ENCODE data around the gene DOCK6.

Gene DOCK6

DNA sequence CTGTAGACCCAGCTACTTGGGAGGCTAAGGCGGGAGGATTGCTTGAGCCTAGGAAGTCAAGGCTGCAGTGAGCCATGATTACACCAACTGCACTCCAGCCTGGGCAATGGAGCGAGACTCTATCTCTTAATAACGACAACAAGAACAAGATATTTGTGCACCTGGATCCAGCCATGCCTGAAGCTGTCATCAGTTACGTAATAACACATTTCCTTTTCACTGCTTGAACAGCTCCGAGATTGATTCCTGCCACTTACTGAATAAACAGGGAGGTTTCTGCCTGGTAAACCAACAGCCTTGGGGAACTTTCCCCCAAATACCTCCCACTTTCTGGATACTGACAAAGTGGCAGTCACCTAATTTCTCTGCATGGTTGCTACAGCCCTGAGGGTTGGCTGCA is 70.4 kb downstream of the DOCK6 start:
- ChIA-PET CTCF (interaction anchor here (0.6 to 1.2 kb wide), 3 partner anchors 21 to 156 kb away, joined by 4 read pairs; no protein-coding TSS in a partner anchor), POLR2A (interaction anchor here (1.1 kb wide), 1 partner anchor 53 kb away, joined by 4 read pairs; no protein-coding TSS in a partner anchor)
- H3K4me1 ChIP-seq (ENCODE audit: control insufficient read depth, insufficient read depth, low read length), result peaks cover 5% of the 10 kb centered on the region
- H3K27ac ChIP-seq (ENCODE audit: extremely low read depth, low read depth, low read length), result no peak overlapping the region
- H3K36me3 ChIP-seq (ENCODE audit: control insufficient read depth in 2 of 2, insufficient read depth in 1 of 2, low read length in 2 of 2), result peaks cover 3 to 50% of the 10 kb centered on the region in 2 experiments; a peak in 2 of 3 replicates
- H3K4me3 ChIP-seq (ENCODE audit: low read depth, low read length), result no peak overlapping the region
- H3K9me3 ChIP-seq (ENCODE audit: control insufficient read depth, insufficient read depth, low read depth, low read length), result no peaks in the 10 kb centered on the region
- TF ChIP-seq ZNF843 (tag by site-specific recombination; IDR thresholded peaks at IDR 0.05), result no peak
- TF ChIP-seq ZNF791 (tag by site-specific recombination; IDR thresholded peaks at IDR 0.05), result no peak
- TF ChIP-seq, protein P1, sequence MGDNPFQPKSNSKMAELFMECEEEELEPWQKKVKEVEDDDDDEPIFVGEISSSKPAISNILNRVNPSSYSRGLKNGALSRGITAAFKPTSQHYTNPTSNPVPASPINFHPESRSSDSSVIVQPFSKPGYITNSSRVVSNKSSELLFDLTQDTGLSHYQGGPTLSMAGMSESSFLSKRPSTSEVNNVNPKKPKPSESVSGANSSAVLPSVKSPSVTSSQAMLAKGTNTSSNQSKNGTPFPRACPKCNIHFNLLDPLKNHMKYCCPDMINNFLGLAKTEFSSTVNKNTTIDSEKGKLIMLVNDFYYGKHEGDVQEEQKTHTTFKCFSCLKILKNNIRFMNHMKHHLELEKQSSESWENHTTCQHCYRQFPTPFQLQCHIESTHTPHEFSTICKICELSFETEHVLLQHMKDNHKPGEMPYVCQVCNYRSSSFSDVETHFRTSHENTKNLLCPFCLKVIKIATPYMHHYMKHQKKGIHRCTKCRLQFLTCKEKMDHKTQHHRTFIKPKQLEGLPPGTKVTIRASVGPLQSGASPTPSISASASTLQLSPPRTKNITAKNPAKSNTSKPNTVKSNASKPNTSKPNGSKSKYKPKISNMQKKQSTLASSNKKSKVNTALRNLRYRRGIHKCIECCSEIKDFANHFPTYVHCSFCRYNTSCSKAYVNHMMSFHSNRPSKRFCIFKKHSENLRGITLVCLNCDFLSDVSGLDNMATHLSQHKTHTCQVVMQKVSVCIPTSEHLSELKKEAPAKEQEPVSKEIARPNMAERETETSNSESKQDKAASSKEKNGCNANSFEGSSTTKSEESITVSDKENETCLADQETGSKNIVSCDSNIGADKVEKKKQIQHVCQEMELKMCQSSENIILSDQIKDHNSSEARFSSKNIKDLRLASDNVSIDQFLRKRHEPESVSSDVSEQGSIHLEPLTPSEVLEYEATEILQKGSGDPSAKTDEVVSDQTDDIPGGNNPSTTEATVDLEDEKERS (tag by site-specific recombination; IDR thresholded peaks at IDR 0.05), result peak; percentile 82
- no peak for TF ChIP-seq ZNF639 (tag by site-specific recombination; IDR thresholded peaks at IDR 0.05)
- TF ChIP-seq ZNF510 (tag by site-specific recombination; IDR thresholded peaks at IDR 0.05; ENCODE audit: insufficient replicate concordance), result no peak
- TF ChIP-seq KLF8 (tag by site-specific recombination; IDR thresholded peaks at IDR 0.05), result peak; percentile 27; the same call in 1 of the 2 replicates
- TF ChIP-seq MYNN (tag by site-specific recombination; IDR thresholded peaks at IDR 0.05; ENCODE audit: borderline replicate concordance), result no peak
- TF ChIP-seq ELK4 (IDR thresholded peaks at IDR 0.05; ENCODE audit: borderline replicate concordance, low read depth, low read length), result no peak
- TF ChIP-seq, protein P2, sequence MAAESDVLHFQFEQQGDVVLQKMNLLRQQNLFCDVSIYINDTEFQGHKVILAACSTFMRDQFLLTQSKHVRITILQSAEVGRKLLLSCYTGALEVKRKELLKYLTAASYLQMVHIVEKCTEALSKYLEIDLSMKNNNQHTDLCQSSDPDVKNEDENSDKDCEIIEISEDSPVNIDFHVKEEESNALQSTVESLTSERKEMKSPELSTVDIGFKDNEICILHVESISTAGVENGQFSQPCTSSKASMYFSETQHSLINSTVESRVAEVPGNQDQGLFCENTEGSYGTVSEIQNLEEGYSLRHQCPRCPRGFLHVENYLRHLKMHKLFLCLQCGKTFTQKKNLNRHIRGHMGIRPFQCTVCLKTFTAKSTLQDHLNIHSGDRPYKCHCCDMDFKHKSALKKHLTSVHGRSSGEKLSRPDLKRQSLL (tag by site-specific recombination; IDR thresholded peaks at IDR 0.05), result no peak
- no peak for TF ChIP-seq ZNF518A (tag by site-specific recombination; conservative IDR thresholded peaks at IDR 0.05; ENCODE audit: low read depth)
- TF ChIP-seq ZNF266 (tag by site-specific recombination; IDR thresholded peaks at IDR 0.05; ENCODE audit: low read depth), result no peak
- no peak for TF ChIP-seq ZBTB44 (tag by site-specific recombination; IDR thresholded peaks at IDR 0.05)
